ENCODE measurements around the gene HLA-DMB. TPM values are rescaled to one million over a fixed set of nuclear protein-coding genes. Genes with fewer than 3 reads are reported as not detected.
A peak's percentile ranks its signal among the peaks of the same experiment; 100 is the strongest.

The HLA-DMB gene
- total RNA-seq, 4 donors from 2014 or later, result 1.8 to 20.8 (median 13.2) TPM

- 1% methylated on average over 23 of the region's 23 CpGs; no CpG with 5 or more reads in 1 of the 2 donors for WGBS, 2 donors (ENCODE audit: low coverage in 1 of 2)
- H3K27me3 ChIP-seq, result no peaks in the 10 kb centered on the region
- TF ChIP-seq POLR2A (IDR thresholded peaks at IDR 0.05) (no peak), CTCF (IDR thresholded peaks at IDR 0.05) (no peak), EP300 (IDR thresholded peaks at IDR 0.05; ENCODE audit: low read depth) (no peak), POLR2AphosphoS5 (IDR thresholded peaks at IDR 0.05) (no peak)
- peak overlapping the region; percentile 98 to 100 (median 99) for H3K27ac ChIP-seq
- H3K9me3 ChIP-seq, result no peaks in the 10 kb centered on the region
- intact Hi-C loops (cut with DNase I; ENCODE audit: low total_unique reads) (no loop called here), in situ Hi-C loops (cut with MboI; ENCODE audit: low pct_ligation_motif_present in 1 of 4, low pct_unique_long_range_greater_than_20kb in 1 of 4, low sequenced_read_pairs in 3 of 4) (loop anchor here in 2 of 4 donors (10.0 to 25.0 kb wide), 2 partner anchors 89 to 439 kb away; partner anchors contain the start of genes CUTA (in 1 of the 2), PHF1 (in 1 of the 2) and SYNGAP1 (in 1 of the 2))
- peak; percentile 41 for DNase-seq
- peak overlapping the region; percentile 47 to 86 (median 71) for H3K4me3 ChIP-seq
- H3K4me1 ChIP-seq, result peaks cover 36 to 48% (median 39%) of the 10 kb centered on the region in 4 donors
- H3K36me3 ChIP-seq, result peaks cover 0 to 39% (median 17%) of the 10 kb centered on the region in 4 donors
Measured at GRCh38 chr6:32973144-32974015, 32.6 kb upstream of the HLA-DMB start.

- DNase-seq, result peak; percentile 51
- no peaks in the 10 kb centered on the region for H3K27me3 ChIP-seq
- H3K9me3 ChIP-seq, result no peaks in the 10 kb centered on the region
- TF ChIP-seq POLR2AphosphoS5 (IDR thresholded peaks at IDR 0.05) (peak in 2 of 3 donors; percentile 24 to 44), EP300 (IDR thresholded peaks at IDR 0.05; ENCODE audit: low read depth) (no peak)
- H3K36me3 ChIP-seq, result peaks cover 0 to 31% (median 13%) of the 10 kb centered on the region in 4 donors
- in situ Hi-C loops (cut with MboI; ENCODE audit: low pct_ligation_motif_present in 1 of 4, low pct_unique_long_range_greater_than_20kb in 1 of 4, low sequenced_read_pairs in 3 of 4) (loop anchor here in 2 of 4 donors (10.0 to 25.0 kb wide), 2 partner anchors 88 to 440 kb away; partner anchors contain the start of genes CUTA (in 1 of the 2), PHF1 (in 1 of the 2) and SYNGAP1 (in 1 of the 2)), intact Hi-C loops (cut with DNase I; ENCODE audit: low total_unique reads) (no loop called here)
- H3K4me3 ChIP-seq, result peak overlapping the region; percentile 47 to 86 (median 71)
- peaks cover 28 to 40% (median 34%) of the 10 kb centered on the region in 4 donors for H3K4me1 ChIP-seq
- peak overlapping the region; percentile 98 to 100 (median 99) for H3K27ac ChIP-seq
- 0% methylated on average over 54 of the region's 70 CpGs; no CpG with 5 or more reads in 1 of the 2 donors for WGBS, 2 donors (ENCODE audit: low coverage in 1 of 2)
Measured at GRCh38 chr6:32972353-32973143, 31.7 kb upstream of the HLA-DMB start.

- Histone ChIP-seq H3K36me3 (peaks cover 0 to 23% (median 8%) of the 10 kb centered on the region in 4 donors), H3K4me3 (peak overlapping the region; percentile 63 to 86 (median 84)), H3K27me3 (no peaks in the 10 kb centered on the region), H3K4me1 (peaks cover 25 to 40% (median 33%) of the 10 kb centered on the region in 4 donors), H3K27ac (peak overlapping the region; percentile 98 to 100 (median 99)), H3K9me3 (no peaks in the 10 kb centered on the region)
- in situ Hi-C loops (cut with MboI; ENCODE audit: low pct_ligation_motif_present in 1 of 4, low pct_unique_long_range_greater_than_20kb in 1 of 4, low sequenced_read_pairs in 3 of 4), result loop anchor here in 2 of 4 donors (10.0 to 25.0 kb wide), 2 partner anchors 87 to 441 kb away; partner anchors contain the start of genes CUTA (in 1 of the 2), PHF1 (in 1 of the 2) and SYNGAP1 (in 1 of the 2)
- TF ChIP-seq EP300 (IDR thresholded peaks at IDR 0.05; ENCODE audit: low read depth), result peak; percentile 23
- TF ChIP-seq POLR2A (IDR thresholded peaks at IDR 0.05), result peak; percentile 100
- TF ChIP-seq CTCF (IDR thresholded peaks at IDR 0.05), result peak in 2 of 5 experiments; percentile 3 to 26
- TF ChIP-seq POLR2AphosphoS5 (IDR thresholded peaks at IDR 0.05), result peak; percentile 98 to 100 (median 100)
- DNase-seq, result peak; percentile 100
- WGBS, 2 donors (ENCODE audit: low coverage in 1 of 2), result 0% methylated on average over 58 of the region's 58 CpGs; no CpG with 5 or more reads in 1 of the 2 donors
- intact Hi-C loops (cut with DNase I; ENCODE audit: low total_unique reads), result no loop called here
Measured at GRCh38 chr6:32971581-32972352, 30.9 kb upstream of the HLA-DMB start.

GRCh38 chr6:32971242-32971580 lies 30.4 kb upstream of the HLA-DMB start:
- in situ Hi-C loops (cut with MboI; ENCODE audit: low pct_ligation_motif_present in 1 of 4, low pct_unique_long_range_greater_than_20kb in 1 of 4, low sequenced_read_pairs in 3 of 4) (loop anchor here in 2 of 4 donors (10.0 to 25.0 kb wide), 2 partner anchors 86 to 441 kb away; partner anchors contain the start of genes CUTA (in 1 of the 2), PHF1 (in 1 of the 2) and SYNGAP1 (in 1 of the 2)), intact Hi-C loops (cut with DNase I; ENCODE audit: low total_unique reads) (no loop called here)
- H3K4me1 ChIP-seq, result peaks cover 21 to 40% (median 32%) of the 10 kb centered on the region in 4 donors
- H3K36me3 ChIP-seq, result peaks cover 0 to 17% (median 4%) of the 10 kb centered on the region in 4 donors
- peak overlapping the region; percentile 63 to 86 (median 77) for H3K4me3 ChIP-seq
- H3K9me3 ChIP-seq, result no peaks in the 10 kb centered on the region
- peak overlapping the region; percentile 98 to 100 (median 99) for H3K27ac ChIP-seq
- 1% methylated on average over 15 of the region's 15 CpGs; no CpG with 5 or more reads in 1 of the 2 donors for WGBS, 2 donors (ENCODE audit: low coverage in 1 of 2)
- H3K27me3 ChIP-seq, result no peaks in the 10 kb centered on the region
- no peak for TF ChIP-seq POLR2A (IDR thresholded peaks at IDR 0.05)
- TF ChIP-seq EP300 (IDR thresholded peaks at IDR 0.05; ENCODE audit: low read depth), result no peak
- TF ChIP-seq CTCF (IDR thresholded peaks at IDR 0.05), result no peak
- TF ChIP-seq POLR2AphosphoS5 (IDR thresholded peaks at IDR 0.05), result no peak
- DNase-seq, result no peak

Data from transverse colon (tissue), 4 donors.